ENCODE results near the gene ZYG11B. TPM values are rescaled to one million over a fixed set of nuclear protein-coding genes. Genes with fewer than 3 reads are reported as not detected.
"Not testable (repeated sequence)": the region's sequence is repeated elsewhere in the genome, so short reads cannot be mapped to it uniquely, and the experiment has no call there.

ZYG11B gene
- total RNA-seq, 1 donor from 2014 or later: 38.3 TPM

DNA sequence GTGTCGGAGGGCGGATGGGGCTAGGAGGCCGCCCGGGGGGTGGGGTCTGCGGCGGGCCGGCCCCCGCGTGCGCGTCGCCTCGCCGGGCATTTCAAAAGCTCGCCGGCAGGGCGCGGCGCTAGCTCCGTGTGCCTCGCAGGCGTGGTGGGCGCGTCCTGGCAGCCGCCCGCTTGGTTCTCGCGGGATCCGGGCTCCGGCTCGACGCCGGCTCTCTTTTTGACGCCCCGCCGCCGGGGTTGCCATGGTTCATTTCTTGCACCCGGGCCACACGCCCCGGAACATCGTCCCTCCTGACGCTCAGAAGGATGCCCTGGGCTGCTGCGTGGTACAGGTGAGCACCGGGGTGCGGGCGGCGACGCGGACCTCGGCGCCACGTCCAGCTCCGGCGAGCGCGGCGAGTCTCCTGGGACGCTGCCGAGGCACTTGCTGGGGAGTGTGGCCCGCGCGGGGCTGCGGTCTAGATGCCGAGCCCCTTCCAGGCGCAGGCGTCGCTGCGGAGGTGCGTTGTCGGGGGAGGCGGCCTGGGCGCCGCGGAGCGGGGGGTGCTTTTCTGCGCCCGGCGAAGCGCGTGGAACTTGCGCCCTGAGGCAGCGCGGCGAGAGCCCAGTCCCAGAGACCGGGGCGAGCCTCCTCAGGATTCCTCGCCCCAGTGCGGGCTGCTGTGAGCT lies 116.5 kb downstream of the ZYG11B start, which contains the start of gene ZYG11A:
Gene ZYG11A (plus strand): TSS at position 118 of the 668 bp plus-strand sequence. CDS start 124 bp downstream, at position 242.
- Mint-ChIP-seq H3K27me3 (ENCODE audit: low read depth) (peaks cover 1% of the 10 kb centered on the region), H3K9me3 (ENCODE audit: low read depth) (no peaks in the 10 kb centered on the region), H3K27ac (ENCODE audit: unreplicated experiment) (peak within 1 kb of the TSS; percentile 32), H3K36me3 (ENCODE audit: low read depth) (no peaks in the 10 kb centered on the region), H3K4me1 (ENCODE audit: low read depth) (peaks cover 6% of the 10 kb centered on the region), H3K4me3 (ENCODE audit: unreplicated experiment) (peak within 1 kb of the TSS; percentile 72)
- no peak for DNase-seq (ENCODE audit: low spot score)
- TF ChIP-seq, protein P1, sequence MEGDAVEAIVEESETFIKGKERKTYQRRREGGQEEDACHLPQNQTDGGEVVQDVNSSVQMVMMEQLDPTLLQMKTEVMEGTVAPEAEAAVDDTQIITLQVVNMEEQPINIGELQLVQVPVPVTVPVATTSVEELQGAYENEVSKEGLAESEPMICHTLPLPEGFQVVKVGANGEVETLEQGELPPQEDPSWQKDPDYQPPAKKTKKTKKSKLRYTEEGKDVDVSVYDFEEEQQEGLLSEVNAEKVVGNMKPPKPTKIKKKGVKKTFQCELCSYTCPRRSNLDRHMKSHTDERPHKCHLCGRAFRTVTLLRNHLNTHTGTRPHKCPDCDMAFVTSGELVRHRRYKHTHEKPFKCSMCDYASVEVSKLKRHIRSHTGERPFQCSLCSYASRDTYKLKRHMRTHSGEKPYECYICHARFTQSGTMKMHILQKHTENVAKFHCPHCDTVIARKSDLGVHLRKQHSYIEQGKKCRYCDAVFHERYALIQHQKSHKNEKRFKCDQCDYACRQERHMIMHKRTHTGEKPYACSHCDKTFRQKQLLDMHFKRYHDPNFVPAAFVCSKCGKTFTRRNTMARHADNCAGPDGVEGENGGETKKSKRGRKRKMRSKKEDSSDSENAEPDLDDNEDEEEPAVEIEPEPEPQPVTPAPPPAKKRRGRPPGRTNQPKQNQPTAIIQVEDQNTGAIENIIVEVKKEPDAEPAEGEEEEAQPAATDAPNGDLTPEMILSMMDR (IDR thresholded peaks at IDR 0.05): peak; percentile 71

DNA sequence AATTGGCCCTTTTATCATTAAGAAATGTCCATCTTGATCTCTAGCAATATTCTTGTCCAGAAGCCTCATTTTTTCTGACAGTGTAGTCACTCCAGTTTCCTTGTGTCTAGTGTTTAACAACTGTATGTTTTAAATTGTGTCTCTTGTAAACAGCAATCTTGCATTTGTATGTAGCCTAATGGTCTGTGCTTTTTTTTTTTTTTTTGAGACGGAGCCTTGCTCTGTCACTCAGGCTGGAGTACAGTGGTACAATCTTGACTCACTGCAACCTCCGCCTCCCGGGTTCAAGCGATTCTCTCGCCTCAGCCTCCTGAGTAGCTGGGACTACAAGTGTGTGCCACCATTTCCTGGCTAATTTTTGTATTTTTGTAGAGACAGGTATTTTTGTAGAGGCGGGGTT lies 118.9 kb downstream of the ZYG11B start:
- H3K27me3 Mint-ChIP-seq (ENCODE audit: low read depth); H3K27ac Mint-ChIP-seq (ENCODE audit: unreplicated experiment); DNase-seq (ENCODE audit: low spot score); H3K36me3 Mint-ChIP-seq (ENCODE audit: low read depth); H3K9me3 Mint-ChIP-seq (ENCODE audit: low read depth); H3K4me1 Mint-ChIP-seq (ENCODE audit: low read depth); H3K4me3 Mint-ChIP-seq (ENCODE audit: unreplicated experiment): not testable (repeated sequence)

DNA sequence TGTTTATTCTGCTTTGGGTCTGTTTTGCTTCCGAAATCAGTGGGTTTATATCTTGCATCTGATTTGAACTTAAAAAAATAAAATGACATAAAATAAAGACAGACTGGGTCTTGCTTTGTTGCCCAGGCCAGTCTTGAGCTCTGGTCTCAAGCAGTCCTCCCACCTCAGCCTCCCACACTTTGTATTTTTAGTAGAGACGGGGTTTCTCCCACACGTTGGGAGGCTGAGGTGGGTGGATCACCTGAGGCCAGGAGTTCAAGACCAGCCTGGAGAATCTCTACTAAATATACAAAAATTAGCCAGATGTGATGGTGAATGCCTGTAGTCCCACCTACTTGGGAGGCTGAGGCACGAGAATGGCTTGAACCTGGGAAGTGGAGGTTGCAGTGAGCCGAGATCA lies 122.2 kb downstream of the ZYG11B start:
- no peak overlapping the region for H3K27ac Mint-ChIP-seq (ENCODE audit: unreplicated experiment)
- TF ChIP-seq, protein P1 (IDR thresholded peaks at IDR 0.05): no peak
- H3K4me3 Mint-ChIP-seq (ENCODE audit: unreplicated experiment): no peak overlapping the region
- DNase-seq (ENCODE audit: low spot score): no peak
- H3K36me3 Mint-ChIP-seq (ENCODE audit: low read depth): no peaks in the 10 kb centered on the region
- H3K9me3 Mint-ChIP-seq (ENCODE audit: low read depth): no peaks in the 10 kb centered on the region
- H3K4me1 Mint-ChIP-seq (ENCODE audit: low read depth): peaks cover 6% of the 10 kb centered on the region
- H3K27me3 Mint-ChIP-seq (ENCODE audit: low read depth): peaks cover 1% of the 10 kb centered on the region

DNA sequence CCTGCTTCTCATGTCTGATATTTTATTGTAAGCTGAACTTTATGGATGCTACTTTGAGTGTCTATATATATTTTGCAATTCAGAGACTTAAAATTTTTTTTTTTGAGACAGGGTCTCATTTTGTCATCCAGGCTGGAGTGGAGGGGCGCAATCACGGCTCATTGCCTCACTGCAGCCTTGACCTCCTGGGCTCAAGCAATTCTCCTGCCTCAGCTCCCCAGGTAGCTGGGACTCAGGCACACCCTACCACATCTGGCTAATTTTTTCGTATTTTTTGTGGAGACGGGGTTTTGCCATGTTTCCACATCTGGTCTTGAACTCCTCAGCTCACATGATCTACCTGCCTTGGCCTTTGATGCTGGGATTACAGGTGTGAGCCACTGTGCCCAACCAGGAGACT lies 124.7 kb downstream of the ZYG11B start:
- TF ChIP-seq, protein P1 (IDR thresholded peaks at IDR 0.05): no peak
- H3K36me3 Mint-ChIP-seq (ENCODE audit: low read depth): no peaks in the 10 kb centered on the region
- H3K4me1 Mint-ChIP-seq (ENCODE audit: low read depth): no peaks in the 10 kb centered on the region
- no peak for DNase-seq (ENCODE audit: low spot score)
- no peak overlapping the region for H3K27ac Mint-ChIP-seq (ENCODE audit: unreplicated experiment)
- H3K9me3 Mint-ChIP-seq (ENCODE audit: low read depth): no peaks in the 10 kb centered on the region
- H3K4me3 Mint-ChIP-seq (ENCODE audit: unreplicated experiment): no peak overlapping the region
- no peaks in the 10 kb centered on the region for H3K27me3 Mint-ChIP-seq (ENCODE audit: low read depth)

DNA sequence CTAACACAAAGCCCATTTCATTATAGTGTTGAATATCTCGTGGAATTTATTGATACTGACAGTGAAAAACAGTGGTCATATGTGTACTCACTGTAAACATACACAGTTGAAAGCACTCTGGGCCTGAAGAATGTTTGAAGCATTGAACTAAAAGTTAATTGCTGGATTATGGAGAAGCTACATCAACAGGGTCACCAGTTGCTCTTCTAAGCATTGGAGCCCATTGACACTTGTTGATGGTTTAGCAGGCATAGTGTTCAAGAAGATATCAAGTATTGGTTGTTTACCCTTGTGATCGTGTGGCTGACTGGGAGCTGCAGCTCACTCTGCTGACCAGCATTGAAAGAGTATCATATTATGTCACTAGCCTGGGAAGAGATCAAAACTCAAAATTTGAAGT lies 126.6 kb downstream of the ZYG11B start:
- no peaks in the 10 kb centered on the region for H3K9me3 Mint-ChIP-seq (ENCODE audit: low read depth)
- no peak for DNase-seq (ENCODE audit: low spot score)
- no peaks in the 10 kb centered on the region for H3K27me3 Mint-ChIP-seq (ENCODE audit: low read depth)
- H3K4me1 Mint-ChIP-seq (ENCODE audit: low read depth): no peaks in the 10 kb centered on the region
- TF ChIP-seq, protein P1 (IDR thresholded peaks at IDR 0.05): no peak
- H3K4me3 Mint-ChIP-seq (ENCODE audit: unreplicated experiment): no peak overlapping the region
- H3K27ac Mint-ChIP-seq (ENCODE audit: unreplicated experiment): no peak overlapping the region
- no peaks in the 10 kb centered on the region for H3K36me3 Mint-ChIP-seq (ENCODE audit: low read depth)

DNA sequence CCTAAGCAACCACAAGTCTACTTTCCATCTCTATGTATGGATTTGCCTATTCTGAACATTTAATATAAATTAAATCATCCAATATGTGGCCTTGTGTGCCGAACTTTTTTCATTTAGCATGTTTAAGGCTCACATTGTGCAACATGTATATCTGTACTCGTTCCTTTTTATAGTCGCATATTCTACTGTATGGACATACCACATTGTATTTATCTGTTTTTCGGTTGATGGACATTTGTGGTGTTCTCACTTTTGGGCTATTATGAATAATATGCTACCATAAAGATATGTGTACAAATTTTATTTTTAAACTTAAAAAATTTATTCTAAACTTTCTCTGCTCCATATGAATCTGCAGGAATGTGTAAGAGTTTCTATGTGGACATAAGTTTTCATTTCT lies 129.3 kb downstream of the ZYG11B start:
- H3K9me3 Mint-ChIP-seq (ENCODE audit: low read depth): no peaks in the 10 kb centered on the region
- no peaks in the 10 kb centered on the region for H3K27me3 Mint-ChIP-seq (ENCODE audit: low read depth)
- no peak overlapping the region for H3K4me3 Mint-ChIP-seq (ENCODE audit: unreplicated experiment)
- no peak overlapping the region for H3K27ac Mint-ChIP-seq (ENCODE audit: unreplicated experiment)
- DNase-seq (ENCODE audit: low spot score): no peak
- no peaks in the 10 kb centered on the region for H3K4me1 Mint-ChIP-seq (ENCODE audit: low read depth)
- H3K36me3 Mint-ChIP-seq (ENCODE audit: low read depth): no peaks in the 10 kb centered on the region
- TF ChIP-seq, protein P1 (IDR thresholded peaks at IDR 0.05): no peak
